NCI-H226 (cell line): ENCODE results near the gene SEPTIN11.

ENCODE experiments used
- DNase-seq: peaks from one replicate; pipeline ENCODE4 v3.0.0-alpha.2; 2015

SEPTIN11 gene

GRCh38 chr4:76949276-76950051 is at the start of gene SEPTIN11:
TSS of gene SEPTIN11 (plus strand) at chr4:76949752. CDS start at chr4:76949904, 152 bp downstream.
- peak; percentile 86 for DNase-seq

- DNase-seq = no peak
These were observed 47.2 kb upstream of the SEPTIN11 start for GRCh38 chr4:76902233-76902890.

- DNase-seq = no peak
These were observed 44.8 kb upstream of the SEPTIN11 start for GRCh38 chr4:76904646-76905190.

- DNase-seq = no peak
These were observed 44.0 kb upstream of the SEPTIN11 start for GRCh38 chr4:76905521-76905920.

- DNase-seq = no peak
These were observed 39.8 kb upstream of the SEPTIN11 start for GRCh38 chr4:76909711-76910110.

- no peak for DNase-seq
These were observed 28.8 kb upstream of the SEPTIN11 start for GRCh38 chr4:76920715-76921114.

- no peak for DNase-seq
These were observed 25.8 kb upstream of the SEPTIN11 start for GRCh38 chr4:76923619-76924357.

- no peak for DNase-seq
These were observed 22.7 kb upstream of the SEPTIN11 start for GRCh38 chr4:76926841-76927240.

- DNase-seq = no peak
These were observed 18.9 kb upstream of the SEPTIN11 start for GRCh38 chr4:76930685-76931084.

GRCh38 chr4:76931087-76931486 is 18.5 kb upstream of the SEPTIN11 start:
- DNase-seq = peak; percentile 43

GRCh38 chr4:76931576-76932276 is 17.8 kb upstream of the SEPTIN11 start:
- DNase-seq = no peak

GRCh38 chr4:76939184-76939583 is 10.4 kb upstream of the SEPTIN11 start:
- DNase-seq = no peak

GRCh38 chr4:76943129-76943620 is 6.4 kb upstream of the SEPTIN11 start:
- peak; percentile 81 for DNase-seq

GRCh38 chr4:76943790-76944189 is 5.8 kb upstream of the SEPTIN11 start:
- no peak for DNase-seq

GRCh38 chr4:76947369-76947768 is 2.2 kb upstream of the SEPTIN11 start:
- DNase-seq = no peak

- peak; percentile 3 for DNase-seq
These were observed 893 bp upstream of the SEPTIN11 start for GRCh38 chr4:76948443-76949275.

GRCh38 chr4:76950052-76950955 is 752 bp downstream of the SEPTIN11 start:
- DNase-seq = peak; percentile 34

- no peak for DNase-seq
These were observed 1.6 kb downstream of the SEPTIN11 start for GRCh38 chr4:76950956-76951671.

- DNase-seq = no peak
These were observed 2.1 kb downstream of the SEPTIN11 start for GRCh38 chr4:76951672-76952010.

- DNase-seq = no peak
These were observed 2.5 kb downstream of the SEPTIN11 start for GRCh38 chr4:76952071-76952470.
